NT2/D1 (cell line): ENCODE data around the gene LCE1F.
A peak's percentile ranks its signal among the peaks of the same experiment; 100 is the strongest.

Source experiments
- DNase-seq: peaks from one replicate; pipeline ENCODE4 v3.0.0-alpha.2; 2011; ENCODE audit warnings: low read depth, low spot score
- H3K27me3 ChIP-seq: 2 replicates; pipeline ENCODE4 v1.6.0; 2011; ENCODE audit warnings: mild to moderate bottlenecking; ENCODE audit not compliant: insufficient read length, insufficient read depth
- H3K36me3 ChIP-seq: 2 replicates; pipeline ENCODE4 v1.6.1; 2011; ENCODE audit warnings: mild to moderate bottlenecking, low read length, mixed read lengths; ENCODE audit not compliant: insufficient read depth, insufficient read length
- H3K4me1 ChIP-seq: 2 replicates; pipeline ENCODE4 v1.5.1; 2011; ENCODE audit not compliant: insufficient read depth, insufficient read length
- H3K4me3 ChIP-seq: 2 replicates; pipeline ENCODE4 v1.5.1; 2011; ENCODE audit warnings: low read depth; ENCODE audit not compliant: insufficient read length
- H3K9ac ChIP-seq: 2 replicates; pipeline ENCODE4 v1.6.0; 2011; ENCODE audit warnings: low read depth; ENCODE audit not compliant: insufficient read length
- H3K9me3 ChIP-seq: 2 replicates; pipeline ENCODE4 v1.5.1; 2011; ENCODE audit warnings: mild to moderate bottlenecking, low read length; ENCODE audit not compliant: insufficient read depth
- SUZ12 ChIP-seq: IDR thresholded peaks from 2 replicates; pipeline ENCODE4 v1.6.1; 2011; ENCODE audit not compliant: insufficient read length, insufficient read depth; ENCODE audit errors: extremely low read depth
- YY1 ChIP-seq: IDR thresholded peaks from 2 replicates; pipeline ENCODE4 v1.6.1; 2011; ENCODE audit not compliant: insufficient read length, insufficient read depth
- ZNF274 ChIP-seq: IDR thresholded peaks from 2 replicates; pipeline ENCODE4 v1.6.1; 2011; ENCODE audit warnings: mild to moderate bottlenecking, low read depth, low read length

Gene LCE1F

GRCh38 chr1:152774875-152775274 lies at the start of gene LCE1F:
Gene LCE1F, plus strand, starts transcription at chr1:152775140. Its CDS starts 1,232 bp downstream, at chr1:152776372.
- TF ChIP-seq YY1 (no peak), SUZ12 (no peak), ZNF274 (no peak)
- H3K9me3 ChIP-seq: no peaks in the 10 kb centered on the region
- H3K9ac ChIP-seq: no peak within 1 kb of the TSS
- H3K36me3 ChIP-seq: no peaks in the 10 kb centered on the region
- no peaks in the 10 kb centered on the region for H3K27me3 ChIP-seq
- no peaks in the 10 kb centered on the region for H3K4me1 ChIP-seq
- DNase-seq: no peak
- no peak within 1 kb of the TSS for H3K4me3 ChIP-seq

GRCh38 chr1:152725261-152725660 lies 49.7 kb upstream of the LCE1F start:
- TF ChIP-seq YY1 (no peak), ZNF274 (no peak), SUZ12 (no peak)
- H3K4me3 ChIP-seq: no peak overlapping the region
- H3K9me3 ChIP-seq: no peaks in the 10 kb centered on the region
- no peak overlapping the region for H3K9ac ChIP-seq
- H3K27me3 ChIP-seq: no peaks in the 10 kb centered on the region
- no peaks in the 10 kb centered on the region for H3K4me1 ChIP-seq
- no peaks in the 10 kb centered on the region for H3K36me3 ChIP-seq
- no peak for DNase-seq

- no peaks in the 10 kb centered on the region for H3K36me3 ChIP-seq
- no peak for TF ChIP-seq YY1
- no peak for TF ChIP-seq ZNF274
- TF ChIP-seq SUZ12: no peak
- no peaks in the 10 kb centered on the region for H3K4me1 ChIP-seq
- no peak overlapping the region for H3K4me3 ChIP-seq
- no peak for DNase-seq
- H3K27me3 ChIP-seq: no peaks in the 10 kb centered on the region
- no peaks in the 10 kb centered on the region for H3K9me3 ChIP-seq
- H3K9ac ChIP-seq: no peak overlapping the region
Measured at GRCh38 chr1:152728986-152729385, 46.0 kb upstream of the LCE1F start.

GRCh38 chr1:152735648-152736047 lies 39.3 kb upstream of the LCE1F start:
- Histone ChIP-seq H3K27me3 (no peaks in the 10 kb centered on the region), H3K4me3 (no peak overlapping the region), H3K4me1 (no peaks in the 10 kb centered on the region), H3K9me3 (no peaks in the 10 kb centered on the region), H3K36me3 (no peaks in the 10 kb centered on the region), H3K9ac (no peak overlapping the region)
- peak; percentile 13 for DNase-seq
- TF ChIP-seq YY1: no peak
- no peak for TF ChIP-seq ZNF274

GRCh38 chr1:152737997-152738396 lies 36.9 kb upstream of the LCE1F start:
- no peaks in the 10 kb centered on the region for H3K9me3 ChIP-seq
- H3K4me1 ChIP-seq: no peaks in the 10 kb centered on the region
- no peak overlapping the region for H3K4me3 ChIP-seq
- no peaks in the 10 kb centered on the region for H3K36me3 ChIP-seq
- no peak for DNase-seq
- no peak overlapping the region for H3K9ac ChIP-seq
- H3K27me3 ChIP-seq: no peaks in the 10 kb centered on the region
- TF ChIP-seq SUZ12: no peak
- TF ChIP-seq YY1: no peak

- H3K9me3 ChIP-seq: no peaks in the 10 kb centered on the region
- H3K27me3 ChIP-seq: no peaks in the 10 kb centered on the region
- DNase-seq: no peak
- H3K4me3 ChIP-seq: no peak overlapping the region
- no peaks in the 10 kb centered on the region for H3K4me1 ChIP-seq
- H3K9ac ChIP-seq: no peak overlapping the region
- H3K36me3 ChIP-seq: no peaks in the 10 kb centered on the region
- TF ChIP-seq SUZ12 (no peak), YY1 (no peak), ZNF274 (no peak)
Measured at GRCh38 chr1:152739841-152740240, 35.1 kb upstream of the LCE1F start.

GRCh38 chr1:152741656-152742055 lies 33.3 kb upstream of the LCE1F start:
- Histone ChIP-seq H3K36me3 (no peaks in the 10 kb centered on the region), H3K27me3 (no peaks in the 10 kb centered on the region), H3K9me3 (no peaks in the 10 kb centered on the region), H3K4me1 (no peaks in the 10 kb centered on the region), H3K4me3 (no peak overlapping the region), H3K9ac (no peak overlapping the region)
- no peak for DNase-seq
- TF ChIP-seq YY1: no peak
- no peak for TF ChIP-seq ZNF274
- TF ChIP-seq SUZ12: no peak

GRCh38 chr1:152743371-152744145 lies 31.4 kb upstream of the LCE1F start:
- no peak overlapping the region for H3K4me3 ChIP-seq
- no peak overlapping the region for H3K9ac ChIP-seq
- H3K4me1 ChIP-seq: no peaks in the 10 kb centered on the region
- DNase-seq: no peak
- H3K27me3 ChIP-seq: no peaks in the 10 kb centered on the region
- H3K36me3 ChIP-seq: no peaks in the 10 kb centered on the region
- H3K9me3 ChIP-seq: no peaks in the 10 kb centered on the region
- TF ChIP-seq SUZ12: no peak
- TF ChIP-seq ZNF274: no peak
- TF ChIP-seq YY1: no peak
